Measurements from ENCODE around the gene SLCO3A1. TPM values are rescaled to one million over a fixed set of nuclear protein-coding genes. Genes with fewer than 3 reads are reported as not detected.

The SLCO3A1 gene
- total RNA-seq, 1 donor: 5.4 TPM

- no peaks in the 10 kb centered on the region for H3K36me3 ChIP-seq (ENCODE audit: insufficient read depth, low read length)
- no peak for DNase-seq (ENCODE audit: insufficient read length, low spot score, missing footprints)
- TF ChIP-seq CTCF (IDR thresholded peaks at IDR 0.05; ENCODE audit: extremely low read depth, low read depth, low read length): no peak
- H4K20me1 ChIP-seq (ENCODE audit: insufficient read depth, low read length): peaks cover 3% of the 10 kb centered on the region
- no peaks in the 10 kb centered on the region for H3K27me3 ChIP-seq (ENCODE audit: insufficient read depth, low read length)
- H3K27ac ChIP-seq (ENCODE audit: low read depth, low read length): no peak overlapping the region
- no peaks in the 10 kb centered on the region for H3K9me3 ChIP-seq (ENCODE audit: low read depth, low read length)
- H3K79me2 ChIP-seq (ENCODE audit: insufficient read depth, low read length): no peaks in the 10 kb centered on the region
- H3K4me1 ChIP-seq (ENCODE audit: insufficient read depth, low read length): peaks cover 2% of the 10 kb centered on the region
- no peak overlapping the region for H3K4me3 ChIP-seq (ENCODE audit: insufficient read depth, low read length)
- no peak overlapping the region for H2AFZ ChIP-seq (ENCODE audit: low read length)
- H3K4me2 ChIP-seq (ENCODE audit: insufficient read depth, low read length): peak overlapping the region; percentile 39
Measured at GRCh38 chr15:92142242-92143232, 289.0 kb downstream of the SLCO3A1 start.

DNA sequence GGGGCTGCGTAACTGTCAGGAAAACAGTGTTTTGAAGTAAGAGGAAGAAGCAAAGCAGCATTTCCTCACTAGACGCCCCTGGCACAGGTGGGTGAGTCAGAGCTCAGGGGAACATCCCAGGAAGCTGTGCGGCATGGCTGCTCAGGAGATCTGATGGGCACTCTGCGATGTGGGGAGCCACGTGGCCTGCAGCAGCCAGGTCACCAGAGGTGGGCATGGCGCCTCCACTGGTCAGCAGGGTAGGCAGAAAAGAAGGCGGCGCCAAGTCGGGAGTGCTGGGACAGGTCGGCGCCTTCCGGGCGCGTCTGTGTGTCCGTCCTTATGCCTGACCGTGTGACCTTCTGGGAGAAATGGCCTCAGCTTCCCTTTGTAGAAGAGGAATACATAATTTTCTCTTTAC is 290.3 kb downstream of the SLCO3A1 start:
- H3K4me2 ChIP-seq (ENCODE audit: insufficient read depth, low read length): no peak overlapping the region
- TF ChIP-seq CTCF (IDR thresholded peaks at IDR 0.05; ENCODE audit: extremely low read depth, low read depth, low read length): no peak
- H3K4me1 ChIP-seq (ENCODE audit: insufficient read depth, low read length): peaks cover 2% of the 10 kb centered on the region
- no peaks in the 10 kb centered on the region for H3K27me3 ChIP-seq (ENCODE audit: insufficient read depth, low read length)
- H3K27ac ChIP-seq (ENCODE audit: low read depth, low read length): no peak overlapping the region
- no peaks in the 10 kb centered on the region for H3K79me2 ChIP-seq (ENCODE audit: insufficient read depth, low read length)
- H3K36me3 ChIP-seq (ENCODE audit: insufficient read depth, low read length): no peaks in the 10 kb centered on the region
- H3K4me3 ChIP-seq (ENCODE audit: insufficient read depth, low read length): no peak overlapping the region
- H3K9me3 ChIP-seq (ENCODE audit: low read depth, low read length): no peaks in the 10 kb centered on the region
- DNase-seq (ENCODE audit: insufficient read length, low spot score, missing footprints): no peak
- peaks cover 3% of the 10 kb centered on the region for H4K20me1 ChIP-seq (ENCODE audit: insufficient read depth, low read length)
- no peak overlapping the region for H2AFZ ChIP-seq (ENCODE audit: low read length)

- H3K4me3 ChIP-seq (ENCODE audit: insufficient read depth, low read length): no peak overlapping the region
- peaks cover 3% of the 10 kb centered on the region for H4K20me1 ChIP-seq (ENCODE audit: insufficient read depth, low read length)
- peaks cover 2% of the 10 kb centered on the region for H3K4me1 ChIP-seq (ENCODE audit: insufficient read depth, low read length)
- H3K9me3 ChIP-seq (ENCODE audit: low read depth, low read length): no peaks in the 10 kb centered on the region
- H2AFZ ChIP-seq (ENCODE audit: low read length): no peak overlapping the region
- no peak for TF ChIP-seq CTCF (IDR thresholded peaks at IDR 0.05; ENCODE audit: extremely low read depth, low read depth, low read length)
- H3K79me2 ChIP-seq (ENCODE audit: insufficient read depth, low read length): no peaks in the 10 kb centered on the region
- H3K27me3 ChIP-seq (ENCODE audit: insufficient read depth, low read length): no peaks in the 10 kb centered on the region
- H3K4me2 ChIP-seq (ENCODE audit: insufficient read depth, low read length): no peak overlapping the region
- H3K27ac ChIP-seq (ENCODE audit: low read depth, low read length): no peak overlapping the region
- no peak for DNase-seq (ENCODE audit: insufficient read length, low spot score, missing footprints)
- H3K36me3 ChIP-seq (ENCODE audit: insufficient read depth, low read length): no peaks in the 10 kb centered on the region
Measured at GRCh38 chr15:92146511-92147150, 293.1 kb downstream of the SLCO3A1 start.

GRCh38 chr15:92149029-92149428 is 295.5 kb downstream of the SLCO3A1 start:
- Histone ChIP-seq H3K4me3 (ENCODE audit: insufficient read depth, low read length) (no peak overlapping the region), H2AFZ (ENCODE audit: low read length) (no peak overlapping the region), H3K4me1 (ENCODE audit: insufficient read depth, low read length) (no peaks in the 10 kb centered on the region), H3K27ac (ENCODE audit: low read depth, low read length) (no peak overlapping the region), H4K20me1 (ENCODE audit: insufficient read depth, low read length) (no peaks in the 10 kb centered on the region), H3K36me3 (ENCODE audit: insufficient read depth, low read length) (no peaks in the 10 kb centered on the region), H3K9me3 (ENCODE audit: low read depth, low read length) (no peaks in the 10 kb centered on the region), H3K79me2 (ENCODE audit: insufficient read depth, low read length) (no peaks in the 10 kb centered on the region), H3K4me2 (ENCODE audit: insufficient read depth, low read length) (no peak overlapping the region), H3K27me3 (ENCODE audit: insufficient read depth, low read length) (no peaks in the 10 kb centered on the region)
- no peak for TF ChIP-seq CTCF (IDR thresholded peaks at IDR 0.05; ENCODE audit: extremely low read depth, low read depth, low read length)
- DNase-seq (ENCODE audit: insufficient read length, low spot score, missing footprints): peak; percentile 69
